KMS-11 (cell line): Measurements from ENCODE around the gene KRTAP21-1.

Experiments
- H2AFZ ChIP-seq: fragments of 200-600 bp; sonication (generic); 2 replicates; pipeline ENCODE4 v1.6.1; 2016; ENCODE audit warnings: antibody characterized with exemption, mixed run types, low read depth
- H3K27ac ChIP-seq: fragments of 200-600 bp; sonication (generic); 2 replicates; pipeline ENCODE4 v1.6.1; 2016; ENCODE audit warnings: mild to moderate bottlenecking, mixed run types
- H3K27me3 ChIP-seq: fragments of 200-600 bp; sonication (generic); 2 replicates; pipeline ENCODE4 v1.6.1; 2017; ENCODE audit warnings: mild to moderate bottlenecking, low read depth, mixed run types, moderate library complexity; ENCODE audit not compliant: insufficient read depth
- H3K36me3 ChIP-seq: fragments of 200-600 bp; sonication (generic); 2 replicates; pipeline ENCODE4 v1.6.1; 2017; ENCODE audit warnings: mild to moderate bottlenecking, mixed run types; ENCODE audit not compliant: insufficient read depth
- H3K4me1 ChIP-seq: fragments of 200-600 bp; sonication (generic); 2 replicates; pipeline ENCODE4 v1.6.1; 2016; ENCODE audit warnings: mild to moderate bottlenecking, low read depth, mixed run types; ENCODE audit not compliant: poor library complexity, severe bottlenecking
- H3K4me2 ChIP-seq: fragments of 200-600 bp; sonication (generic); 2 replicates; pipeline ENCODE4 v1.7.0; 2016; ENCODE audit warnings: mild to moderate bottlenecking, mixed run types
- H3K4me3 ChIP-seq: fragments of 200-600 bp; sonication (generic); IDR thresholded peaks from 2 replicates; pipeline ENCODE4 v1.6.1; 2017; ENCODE audit warnings: low read depth, low read length, mixed read lengths; ENCODE audit not compliant: insufficient read depth
- H3K79me2 ChIP-seq: fragments of 200-600 bp; sonication (generic); 2 replicates; pipeline ENCODE4 v1.6.1; 2016; ENCODE audit warnings: low read depth, mixed run types; ENCODE audit not compliant: insufficient read depth
- H3K9ac ChIP-seq: fragments of 200-600 bp; sonication (generic); 2 replicates; pipeline ENCODE4 v1.6.1; 2016; ENCODE audit warnings: mild to moderate bottlenecking, mixed run types
- H4K20me1 ChIP-seq: fragments of 200-600 bp; sonication (generic); 2 replicates; pipeline ENCODE4 v1.6.1; 2016; ENCODE audit warnings: mild to moderate bottlenecking, mixed run types; ENCODE audit not compliant: insufficient read depth
- TF ChIP-seq, protein P1 (sequence below): fragments of 200-600 bp; sonication (generic); conservative IDR thresholded peaks from 2 replicates; pipeline ENCODE4 v1.6.1; 2017; ENCODE audit warnings: low read depth, mild to moderate bottlenecking, antibody characterized with exemption, low read length, moderate library complexity, mixed read lengths

Gene KRTAP21-1

DNA sequence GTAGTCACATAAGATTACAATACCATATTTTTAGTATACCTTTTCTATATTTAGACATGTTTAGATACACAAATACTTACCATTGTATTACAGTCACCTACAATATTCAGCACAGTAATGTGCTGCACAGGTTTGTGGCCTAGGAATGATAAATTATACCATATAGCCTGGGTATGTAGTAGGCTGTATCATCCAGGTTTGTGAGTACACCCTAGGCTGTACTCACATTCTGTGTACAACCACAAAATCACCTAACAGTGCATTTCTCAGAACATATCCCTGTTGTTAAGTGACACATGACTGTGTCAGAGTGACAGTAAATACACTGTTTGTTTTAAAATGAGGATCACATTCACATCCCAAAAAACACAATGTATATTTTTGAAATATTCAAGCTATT is 47.8 kb downstream of the KRTAP21-1 start:
- Histone ChIP-seq H2AFZ (no peak overlapping the region), H3K27ac (no peak overlapping the region), H3K79me2 (no peaks in the 10 kb centered on the region), H3K36me3 (no peaks in the 10 kb centered on the region), H3K4me3 (no peak overlapping the region), H4K20me1 (no peaks in the 10 kb centered on the region), H3K4me2 (no peak overlapping the region), H3K9ac (no peak overlapping the region), H3K27me3 (no peaks in the 10 kb centered on the region), H3K4me1 (no peaks in the 10 kb centered on the region)
- TF ChIP-seq, protein P1, sequence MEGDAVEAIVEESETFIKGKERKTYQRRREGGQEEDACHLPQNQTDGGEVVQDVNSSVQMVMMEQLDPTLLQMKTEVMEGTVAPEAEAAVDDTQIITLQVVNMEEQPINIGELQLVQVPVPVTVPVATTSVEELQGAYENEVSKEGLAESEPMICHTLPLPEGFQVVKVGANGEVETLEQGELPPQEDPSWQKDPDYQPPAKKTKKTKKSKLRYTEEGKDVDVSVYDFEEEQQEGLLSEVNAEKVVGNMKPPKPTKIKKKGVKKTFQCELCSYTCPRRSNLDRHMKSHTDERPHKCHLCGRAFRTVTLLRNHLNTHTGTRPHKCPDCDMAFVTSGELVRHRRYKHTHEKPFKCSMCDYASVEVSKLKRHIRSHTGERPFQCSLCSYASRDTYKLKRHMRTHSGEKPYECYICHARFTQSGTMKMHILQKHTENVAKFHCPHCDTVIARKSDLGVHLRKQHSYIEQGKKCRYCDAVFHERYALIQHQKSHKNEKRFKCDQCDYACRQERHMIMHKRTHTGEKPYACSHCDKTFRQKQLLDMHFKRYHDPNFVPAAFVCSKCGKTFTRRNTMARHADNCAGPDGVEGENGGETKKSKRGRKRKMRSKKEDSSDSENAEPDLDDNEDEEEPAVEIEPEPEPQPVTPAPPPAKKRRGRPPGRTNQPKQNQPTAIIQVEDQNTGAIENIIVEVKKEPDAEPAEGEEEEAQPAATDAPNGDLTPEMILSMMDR = no peak
